Liver (tissue), 9 donors: Measurements from ENCODE around the gene DGKD. TPM values are rescaled to one million over a fixed set of nuclear protein-coding genes. Genes with fewer than 3 reads are reported as not detected.

Experiments
- DNase-seq: peaks from one replicate; pipeline ENCODE4 v3.0.0-alpha.2; 2017; ENCODE audit warnings: low spot score
- H3K27ac ChIP-seq, 2 donors: one replicate each; pipeline ENCODE4 v1.7.0; 2013; ENCODE audit warnings: inconsistent platforms in 2 of 2, low read length in 2 of 2, control low read depth in 1 of 2, low read depth in 1 of 2, mild to moderate bottlenecking in 1 of 2
- H3K27me3 ChIP-seq, 4 donors: one replicate each; pipeline versions ENCODE4 v1.6.1 to v1.7.0; 2013; ENCODE audit warnings: low read length in 3 of 4, inconsistent platforms in 1 of 4, mild to moderate bottlenecking in 1 of 4, moderate library complexity in 1 of 4; ENCODE audit not compliant: control insufficient read depth in 4 of 4, insufficient read depth in 4 of 4
- H3K36me3 ChIP-seq, 4 donors: one replicate each; pipeline versions ENCODE4 v1.6.1 to v1.7.0; 2013; ENCODE audit warnings: low read length in 3 of 4, mild to moderate bottlenecking in 3 of 4, low read depth in 1 of 4, moderate library complexity in 1 of 4; ENCODE audit not compliant: control insufficient read depth in 4 of 4, insufficient read depth in 3 of 4
- H3K4me1 ChIP-seq, 4 donors: one replicate each; pipeline versions ENCODE4 v1.6.1 to v1.7.0; 2013; ENCODE audit warnings: low read length in 3 of 4, mild to moderate bottlenecking in 3 of 4, moderate library complexity in 1 of 4; ENCODE audit not compliant: control insufficient read depth in 4 of 4, insufficient read depth in 4 of 4
- H3K4me3 ChIP-seq, 3 donors: one replicate each; pipeline versions ENCODE4 v1.6.1 to v1.7.0; 2013; ENCODE audit warnings: low read length in 3 of 3, control low read depth in 1 of 3, low read depth in 1 of 3, mild to moderate bottlenecking in 1 of 3
- H3K9ac ChIP-seq, 2 donors: one replicate each; pipeline ENCODE4 v1.7.0; 2013; ENCODE audit warnings: low read length in 2 of 2, mild to moderate bottlenecking in 2 of 2, moderate library complexity in 2 of 2, control low read depth in 1 of 2, low read depth in 1 of 2
- H3K9me3 ChIP-seq, 4 donors: one replicate each; pipeline versions ENCODE4 v1.6.1 to v1.7.0; 2013; ENCODE audit warnings: low read length in 3 of 4; ENCODE audit not compliant: control insufficient read depth in 4 of 4
- EGR1 ChIP-seq, 2 donors: IDR thresholded peaks; 2 replicates each; pipeline ENCODE4 v1.6.1; 2016 to 2018; ENCODE audit warnings: antibody characterized with exemption in 2 of 2, low read depth in 2 of 2
- FOXA1 ChIP-seq: IDR thresholded peaks from 2 replicates; pipeline ENCODE4 v1.6.1; 2016; ENCODE audit warnings: antibody characterized with exemption
- FOXA2 ChIP-seq: IDR thresholded peaks from 2 replicates; pipeline ENCODE4 v1.6.1; 2016; ENCODE audit warnings: antibody characterized with exemption
- GABPA ChIP-seq, 2 donors: IDR thresholded peaks in 1 of 2; conservative IDR thresholded peaks in 1 of 2; 2 replicates each; pipeline ENCODE4 v1.6.1; 2016; ENCODE audit warnings: antibody characterized with exemption in 2 of 2, mild to moderate bottlenecking in 1 of 2, moderate library complexity in 1 of 2
- HNF4G ChIP-seq: IDR thresholded peaks from 2 replicates; pipeline ENCODE4 v1.6.1; 2016; ENCODE audit warnings: antibody characterized with exemption
- JUND ChIP-seq, 2 donors: IDR thresholded peaks; 2 replicates each; pipeline ENCODE4 v1.6.1; 2016; ENCODE audit warnings: antibody characterized with exemption in 2 of 2
- MAX ChIP-seq: IDR thresholded peaks from 2 replicates; pipeline ENCODE4 v1.6.1; 2016; ENCODE audit warnings: antibody characterized with exemption
- NR2F2 ChIP-seq: IDR thresholded peaks from 2 replicates; pipeline ENCODE4 v1.6.1; 2016; ENCODE audit warnings: antibody characterized with exemption
- RAD21 ChIP-seq, 2 donors: IDR thresholded peaks; 2 replicates each; pipeline ENCODE4 v1.6.1; 2016; ENCODE audit warnings: antibody characterized with exemption in 2 of 2, mild to moderate bottlenecking in 2 of 2
- REST ChIP-seq: IDR thresholded peaks from 2 replicates; pipeline ENCODE4 v1.6.1; 2016; ENCODE audit warnings: antibody characterized with exemption, mild to moderate bottlenecking
- RXRA ChIP-seq, 2 donors: IDR thresholded peaks; 2 replicates each; pipeline ENCODE4 v1.6.1; 2017 to 2018; ENCODE audit warnings: antibody characterized with exemption in 2 of 2, mild to moderate bottlenecking in 1 of 2
- SP1 ChIP-seq: IDR thresholded peaks from 2 replicates; pipeline ENCODE4 v1.6.1; 2018; ENCODE audit warnings: antibody characterized with exemption, mild to moderate bottlenecking
- TAF1 ChIP-seq: conservative IDR thresholded peaks from 2 replicates; pipeline ENCODE4 v1.6.1; 2016; ENCODE audit warnings: antibody characterized with exemption, mild to moderate bottlenecking
- ZBTB33 ChIP-seq: IDR thresholded peaks from 2 replicates; pipeline ENCODE4 v1.6.1; 2016; ENCODE audit warnings: antibody characterized with exemption
- WGBS: extraction: QIAGEN DNeasy Blood & Tissue Kit; methylation state at CpG from one replicate; pipeline ENCODE4 v1.1.7; 2013; 5-methylcytosine and 5-hydroxymethylcytosine counted together
- polyA plus RNA-seq, 2 donors: library from polyadenylated mRNA; stranded (reverse) in 1 of 2; unstranded in 1 of 2; fragments of 200-250 nt in 1 of 2; fragments of >200 nt in 1 of 2; fragmentation: Nextera tagmentation in 1 of 2; extraction: Ambion mirVana in 1 of 2; gene quantifications; one replicate each; pipeline versions ENCODE4 v1.2.1 to v1.2.3, GENCODE V29; 2013 to 2015
- total RNA-seq, 2 donors: library from RNA; depleted of rRNA; stranded (reverse); fragments of >200 nt; gene quantifications; one replicate each; pipeline ENCODE4 v1.2.3, GENCODE V29; 2014
- TF ChIP-seq, protein P1 (sequence below): fragments of 150-350 bp; IDR thresholded peaks from 2 replicates; pipeline ENCODE4 v1.5.1; 2017; ENCODE audit warnings: improper control_type of control experiment, low read depth, low read length; ENCODE audit not compliant: missing input control
- TF ChIP-seq, protein P2 (sequence below): IDR thresholded peaks from 2 replicates; pipeline ENCODE4 v1.6.1; 2016; ENCODE audit warnings: antibody characterized with exemption
- donor health status: healthy.
- donor health status: healthy.
- donor health status: healthy.
- donor health status: healthy.
- donor health status: healthy.

DGKD gene
- total and polyA plus RNA-seq, 4 donors = 4.8 to 16.4 (median 8.2) TPM

GRCh38 chr2:233341296-233341695, 13.0 kb upstream of the DGKD start:
- H3K9ac ChIP-seq = no peak overlapping the region
- no peak for DNase-seq
- no peak for TF ChIP-seq FOXA1
- no peak for TF ChIP-seq FOXA2
- no peak for TF ChIP-seq MAX

DNA sequence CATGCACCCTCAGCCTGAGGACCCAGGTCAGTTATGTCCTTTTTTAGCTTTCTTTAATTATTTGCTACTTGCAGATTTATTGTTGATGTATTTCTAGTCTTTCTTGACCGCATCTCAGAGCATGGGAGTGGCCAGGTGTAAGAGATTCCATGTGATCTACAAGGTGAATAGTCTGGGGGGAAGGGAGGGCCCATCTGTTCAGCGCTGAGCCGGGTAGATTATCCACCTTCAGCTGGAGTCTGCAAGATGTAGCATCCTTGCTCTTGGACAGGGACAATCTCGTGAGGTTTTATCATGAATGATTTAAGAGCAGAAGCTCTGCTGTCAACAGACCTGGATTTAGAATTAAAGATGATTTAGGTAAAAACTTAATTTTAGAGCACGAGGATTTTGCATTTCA, 12.0 kb upstream of the DGKD start:
- 92% methylated on average over 5 of the region's 5 CpGs for WGBS
- Histone ChIP-seq H3K9ac (no peak overlapping the region), H3K27me3 (no peaks in the 10 kb centered on the region), H3K36me3 (no peaks in the 10 kb centered on the region), H3K4me1 (peaks cover 0 to 6% (median 2%) of the 10 kb centered on the region in 4 donors), H3K27ac (no peak overlapping the region), H3K9me3 (no peaks in the 10 kb centered on the region), H3K4me3 (no peak overlapping the region)
- no peak for DNase-seq
- TF ChIP-seq, protein P1, sequence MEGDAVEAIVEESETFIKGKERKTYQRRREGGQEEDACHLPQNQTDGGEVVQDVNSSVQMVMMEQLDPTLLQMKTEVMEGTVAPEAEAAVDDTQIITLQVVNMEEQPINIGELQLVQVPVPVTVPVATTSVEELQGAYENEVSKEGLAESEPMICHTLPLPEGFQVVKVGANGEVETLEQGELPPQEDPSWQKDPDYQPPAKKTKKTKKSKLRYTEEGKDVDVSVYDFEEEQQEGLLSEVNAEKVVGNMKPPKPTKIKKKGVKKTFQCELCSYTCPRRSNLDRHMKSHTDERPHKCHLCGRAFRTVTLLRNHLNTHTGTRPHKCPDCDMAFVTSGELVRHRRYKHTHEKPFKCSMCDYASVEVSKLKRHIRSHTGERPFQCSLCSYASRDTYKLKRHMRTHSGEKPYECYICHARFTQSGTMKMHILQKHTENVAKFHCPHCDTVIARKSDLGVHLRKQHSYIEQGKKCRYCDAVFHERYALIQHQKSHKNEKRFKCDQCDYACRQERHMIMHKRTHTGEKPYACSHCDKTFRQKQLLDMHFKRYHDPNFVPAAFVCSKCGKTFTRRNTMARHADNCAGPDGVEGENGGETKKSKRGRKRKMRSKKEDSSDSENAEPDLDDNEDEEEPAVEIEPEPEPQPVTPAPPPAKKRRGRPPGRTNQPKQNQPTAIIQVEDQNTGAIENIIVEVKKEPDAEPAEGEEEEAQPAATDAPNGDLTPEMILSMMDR = no peak
- TF ChIP-seq RXRA (IDR thresholded peaks at IDR 0.05) = no peak
- no peak for TF ChIP-seq FOXA2
- TF ChIP-seq, protein P2, sequence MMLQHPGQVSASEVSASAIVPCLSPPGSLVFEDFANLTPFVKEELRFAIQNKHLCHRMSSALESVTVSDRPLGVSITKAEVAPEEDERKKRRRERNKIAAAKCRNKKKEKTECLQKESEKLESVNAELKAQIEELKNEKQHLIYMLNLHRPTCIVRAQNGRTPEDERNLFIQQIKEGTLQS = no peak
- no peak for TF ChIP-seq FOXA1
- TF ChIP-seq HNF4G = no peak
- no peak for TF ChIP-seq EGR1 (IDR thresholded peaks at IDR 0.05; ENCODE audit: low read depth in 2 of 2)
- TF ChIP-seq JUND (IDR thresholded peaks at IDR 0.05) = no peak
- no peak for TF ChIP-seq GABPA (IDR thresholded peaks at IDR 0.05 in 1 of 2, conservative IDR thresholded peaks at IDR 0.05 in 1 of 2)
- TF ChIP-seq SP1 = no peak
- no peak for TF ChIP-seq ZBTB33
- TF ChIP-seq TAF1 = no peak
- no peak for TF ChIP-seq REST
- no peak for TF ChIP-seq MAX
- TF ChIP-seq NR2F2 = no peak
- no peak for TF ChIP-seq RAD21 (IDR thresholded peaks at IDR 0.05)

More at GRCh38 chr2:233341296-233341695, 13.0 kb upstream of the DGKD start:
- Histone ChIP-seq H3K27ac (no peak overlapping the region), H3K4me3 (no peak overlapping the region), H3K27me3 (no peaks in the 10 kb centered on the region), H3K4me1 (no peaks in the 10 kb centered on the region), H3K9me3 (no peaks in the 10 kb centered on the region), H3K36me3 (no peaks in the 10 kb centered on the region)
- 99% methylated on average over 3 of the region's 3 CpGs for WGBS
